GM18909 (cell line): Measurements from ENCODE around the gene GLS.
"Not testable (repeated sequence)": the region's sequence is repeated elsewhere in the genome, so short reads cannot be mapped to it uniquely, and the experiment has no call there.

Source experiments
- ATAC-seq: cut with Tn5 transposase; IDR thresholded peaks from one replicate; pipeline ENCODE4 v1.9.1; 2021; ENCODE audit warnings: mild to moderate bottlenecking; ENCODE audit not compliant: unreplicated experiment, poor library complexity

The GLS gene

DNA sequence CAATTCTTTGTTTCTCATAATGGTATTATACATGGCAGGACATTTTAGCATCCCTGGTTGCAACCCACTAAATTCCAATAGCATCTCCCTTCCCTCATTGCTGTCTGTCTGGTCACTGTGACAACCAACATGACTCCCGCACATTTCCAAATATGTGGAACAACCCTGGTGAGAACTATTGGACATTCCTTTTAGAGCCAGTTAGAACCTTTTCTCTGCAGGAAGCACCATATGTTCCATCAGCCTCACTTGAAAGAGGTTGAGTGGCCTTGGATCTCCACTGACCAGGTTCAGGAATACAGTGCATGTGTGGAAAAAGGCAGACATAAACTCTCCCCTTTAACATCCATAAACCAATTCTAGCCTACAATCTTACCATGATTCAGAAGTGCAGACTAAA is 25.9 kb upstream of the GLS start:
- ATAC-seq, result no peak

DNA sequence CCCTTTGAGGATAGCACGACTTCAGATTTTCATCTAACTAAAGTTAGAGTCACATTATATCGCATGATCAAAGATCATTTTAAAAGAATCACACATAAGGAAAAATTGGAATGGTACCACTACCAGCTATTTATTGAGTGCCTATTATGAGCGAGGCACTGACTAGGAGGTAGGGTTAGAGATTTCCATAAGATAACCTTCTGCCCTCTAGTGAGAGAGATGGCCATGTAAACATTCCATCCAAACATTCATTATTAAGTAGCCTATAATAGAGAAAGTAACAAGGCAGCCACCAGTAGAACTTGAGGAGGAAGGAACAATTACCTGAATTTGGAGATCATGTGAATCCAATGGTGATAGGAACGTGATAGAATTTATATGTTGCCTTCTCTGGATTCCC is 25.4 kb upstream of the GLS start:
- ATAC-seq, result no peak

DNA sequence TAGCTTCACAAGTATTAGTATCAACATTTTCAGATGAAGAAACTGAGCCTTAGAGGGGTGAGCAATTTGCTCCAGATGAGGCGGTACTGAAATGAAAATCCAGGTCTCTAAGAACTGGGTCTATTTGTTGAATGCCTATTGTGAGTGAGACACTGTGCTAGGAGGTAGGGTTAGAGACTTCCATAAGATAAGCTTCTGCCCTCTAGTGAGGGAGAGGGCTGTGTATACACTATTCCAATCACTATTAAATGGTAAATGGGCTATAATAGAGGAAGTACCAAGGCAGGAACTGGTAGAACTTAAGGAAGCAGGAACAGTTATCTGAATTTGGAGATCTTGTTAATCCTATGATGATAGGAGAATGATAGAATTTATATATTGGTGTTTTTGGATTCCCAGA is 23.6 kb upstream of the GLS start:
- no peak for ATAC-seq

DNA sequence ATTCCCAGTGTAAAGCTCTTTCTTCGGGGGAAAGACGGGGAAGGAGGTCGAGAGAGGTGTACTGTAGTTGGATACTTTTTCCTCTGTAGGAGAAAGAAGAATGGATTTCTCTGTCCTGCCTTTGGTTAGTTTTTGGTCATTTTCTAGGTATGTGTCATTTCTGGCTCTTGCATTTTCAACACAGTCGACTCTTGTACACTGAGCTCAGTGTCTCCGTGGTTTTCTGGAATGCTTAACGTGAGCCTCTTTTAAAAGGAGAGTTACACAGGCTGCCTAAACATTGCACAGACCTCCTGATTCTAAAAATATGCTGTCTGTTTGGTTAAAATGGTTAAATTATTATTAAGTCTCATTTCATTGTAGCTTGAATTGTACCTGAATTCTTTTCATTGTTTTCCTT is 21.8 kb upstream of the GLS start:
- no peak for ATAC-seq

DNA sequence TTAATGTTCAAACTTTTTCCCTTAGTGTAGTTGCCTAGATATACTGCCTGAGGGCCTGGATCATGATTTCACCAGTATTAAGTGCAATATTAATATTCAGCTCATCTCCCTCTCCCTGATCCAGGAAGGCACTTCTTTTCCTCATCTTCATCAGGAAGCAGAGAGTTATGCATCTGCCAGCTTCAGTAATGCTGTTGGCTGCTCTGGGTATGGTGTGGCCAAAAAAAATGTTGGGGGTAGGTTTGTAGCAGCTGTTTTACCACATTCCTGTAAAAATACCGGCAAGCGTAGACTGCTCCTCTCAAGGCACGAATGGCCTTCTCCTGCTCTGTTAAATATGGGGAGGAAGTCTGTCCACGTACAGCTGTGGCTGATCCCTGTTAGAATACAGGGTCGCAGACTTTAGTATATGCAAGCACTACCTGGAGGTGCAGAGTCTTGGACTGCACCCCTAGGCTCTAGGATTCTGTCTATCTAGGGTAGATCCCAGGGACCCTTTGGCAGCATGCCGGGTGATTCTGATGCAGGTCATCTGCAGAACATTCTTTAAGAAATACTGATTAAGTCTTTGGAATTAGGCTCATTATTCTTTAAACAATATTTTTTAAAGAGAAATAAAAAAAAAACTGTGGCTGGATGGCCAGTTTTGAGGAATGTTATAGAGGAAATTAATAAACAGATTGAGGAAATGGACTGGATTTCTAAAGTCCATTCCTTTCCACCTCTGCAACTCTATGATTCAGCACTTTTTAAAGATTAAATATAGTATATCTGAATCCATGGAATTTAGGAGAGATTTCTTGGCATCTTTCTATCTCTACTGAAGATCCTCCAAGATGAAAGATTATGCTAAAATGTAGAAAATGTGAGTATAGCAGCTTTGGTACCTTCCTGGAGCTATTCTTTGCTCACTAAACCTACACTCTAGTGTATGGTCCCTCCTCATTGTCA is 21.0 kb upstream of the GLS start:
- no peak for ATAC-seq

DNA sequence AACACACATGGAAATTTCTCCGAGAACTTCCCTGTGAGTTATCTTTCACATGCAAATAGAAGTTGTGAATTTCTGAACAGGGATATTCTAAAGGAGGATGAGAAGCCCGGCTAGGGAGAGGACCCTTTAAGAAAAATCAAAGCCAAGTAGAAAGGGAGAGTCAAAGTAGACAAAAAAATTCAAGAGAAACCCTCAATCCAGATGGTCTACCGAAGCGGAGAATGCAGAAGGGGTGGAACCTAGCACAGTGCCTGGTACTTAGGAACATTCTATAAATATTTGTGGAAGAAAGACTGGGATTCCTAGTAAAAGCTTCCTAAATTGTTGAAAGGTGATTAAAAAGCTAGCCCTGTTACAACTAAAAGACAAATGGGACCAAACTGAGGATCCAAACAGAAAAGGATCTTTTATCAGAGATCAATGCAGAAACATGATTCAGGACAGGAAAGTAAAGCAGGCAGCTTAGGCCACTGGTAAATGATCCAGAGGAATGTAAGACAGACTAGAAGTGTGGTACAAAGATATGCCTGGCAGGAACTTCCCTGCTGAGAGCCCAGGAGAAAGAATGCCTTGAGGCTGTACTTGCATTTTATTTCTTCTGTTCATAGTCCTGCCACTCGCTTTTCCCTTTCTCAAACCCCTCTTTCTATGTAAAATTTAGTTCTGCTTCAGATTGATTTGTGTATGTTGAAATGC is 19.5 kb upstream of the GLS start:
- ATAC-seq, result no peak

DNA sequence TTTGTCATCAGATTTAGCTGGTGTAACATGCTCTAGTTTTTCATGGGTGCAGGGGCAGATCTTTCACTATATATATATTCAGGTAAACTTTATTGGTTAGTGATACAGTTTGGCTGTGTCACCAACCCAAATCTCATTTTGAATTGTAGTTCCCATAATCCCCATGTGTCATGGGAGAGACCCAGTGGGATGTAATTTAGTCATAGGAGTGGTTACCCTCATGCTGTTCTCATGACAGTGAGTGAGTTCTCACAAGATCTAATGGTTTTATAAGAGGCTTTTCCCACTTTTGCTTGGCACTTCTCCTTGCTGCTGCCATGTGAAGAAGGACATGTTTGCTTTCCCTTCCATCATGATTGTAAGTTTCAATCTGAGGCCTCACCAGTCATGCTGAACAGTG is 18.5 kb upstream of the GLS start:
- not testable (repeated sequence) for ATAC-seq

DNA sequence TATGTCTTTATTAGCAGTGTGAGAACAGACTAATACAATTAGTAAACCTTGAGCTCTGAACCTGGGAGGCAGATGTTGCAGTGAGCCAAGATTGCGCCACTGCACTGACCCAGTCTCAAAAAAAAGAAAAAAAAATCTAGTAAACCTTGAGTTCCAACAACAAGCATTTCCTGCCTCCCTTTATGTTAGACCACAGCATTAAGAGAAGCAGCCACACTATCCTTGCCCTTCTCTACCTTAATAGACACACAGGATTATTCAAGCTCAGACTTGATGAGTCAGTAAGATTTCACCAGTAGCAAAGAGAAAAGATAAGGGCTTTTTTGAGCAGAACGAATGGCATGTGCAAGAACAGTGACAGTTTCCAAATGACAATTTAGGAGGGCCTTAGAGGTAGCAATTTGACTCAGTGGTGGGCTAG is 18.0 kb upstream of the GLS start:
- ATAC-seq, result no peak

DNA sequence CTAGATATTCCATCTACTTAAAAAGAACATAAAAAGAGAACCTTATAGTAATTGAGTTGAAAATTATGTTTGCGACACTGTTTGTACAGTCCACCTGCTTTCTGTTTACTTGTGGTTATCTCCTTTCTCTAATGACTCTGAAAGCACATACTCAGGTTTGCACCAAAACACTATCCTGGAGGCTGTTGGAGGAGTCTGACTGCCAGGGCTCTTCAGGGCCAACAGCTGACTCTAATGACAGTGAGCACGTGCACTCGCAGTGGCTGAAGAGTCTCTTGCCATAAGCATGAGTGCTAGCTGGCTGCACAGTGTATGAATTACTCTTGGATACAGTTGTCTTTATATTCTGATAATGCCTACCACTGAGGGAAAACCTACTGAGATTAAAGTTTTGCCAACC is 16.7 kb upstream of the GLS start:
- ATAC-seq, result no peak

DNA sequence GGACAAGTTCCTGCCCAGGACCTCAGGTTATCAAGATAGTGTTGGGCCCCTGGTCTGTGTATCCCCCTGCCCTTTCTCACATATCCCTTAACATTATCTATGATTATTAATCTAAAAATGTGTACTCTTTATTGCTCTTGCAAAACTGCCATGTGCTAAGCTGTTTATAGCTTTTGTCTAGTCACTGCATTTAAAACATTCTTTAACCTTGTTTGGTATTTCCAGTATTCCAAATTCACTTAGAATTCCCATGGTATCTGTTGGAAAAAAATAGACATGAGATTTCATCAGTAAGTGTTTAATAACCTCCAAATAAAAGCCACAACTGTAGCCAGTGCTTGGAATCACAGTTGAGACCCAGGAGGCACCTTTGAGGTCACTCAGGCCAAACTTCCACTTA is 16.2 kb upstream of the GLS start:
- ATAC-seq, result no peak

DNA sequence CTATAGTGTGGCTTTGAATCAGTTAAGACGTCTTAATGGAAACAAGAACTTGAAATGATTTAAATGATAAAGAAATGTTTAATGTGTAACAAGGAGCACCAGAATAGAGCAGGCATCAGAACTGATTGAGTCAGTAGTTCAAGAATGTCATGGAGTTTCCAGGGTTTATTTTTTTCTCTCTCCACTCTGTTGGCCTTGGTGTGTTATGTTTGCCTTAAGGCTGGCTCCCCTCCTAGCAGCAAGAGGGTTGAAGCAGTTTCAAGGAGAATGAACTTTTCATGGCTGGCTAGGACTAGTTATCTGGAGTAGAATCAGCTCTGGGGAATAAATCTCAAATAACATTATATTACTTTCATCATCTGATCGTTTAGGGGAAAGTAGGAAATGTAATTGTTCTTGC is 13.4 kb upstream of the GLS start:
- ATAC-seq, result no peak

DNA sequence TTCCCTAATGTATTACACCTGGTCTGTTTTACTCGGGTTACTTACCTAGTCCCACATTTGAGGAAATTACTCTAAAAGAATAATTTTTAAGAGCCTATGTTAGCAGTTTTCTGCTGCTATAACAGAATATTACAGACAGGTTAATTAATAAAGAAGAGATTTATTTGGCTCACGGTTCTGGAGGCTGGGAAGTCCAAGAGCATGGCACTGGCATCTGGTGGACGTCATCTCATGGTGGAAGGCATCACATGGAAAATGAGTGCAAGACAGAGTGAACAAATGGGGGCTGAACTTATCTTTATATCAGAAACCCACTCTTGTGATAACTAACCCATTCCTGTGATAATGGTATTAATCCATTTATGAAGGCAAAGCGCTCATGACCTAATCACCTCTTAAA is 12.8 kb upstream of the GLS start:
- no peak for ATAC-seq

DNA sequence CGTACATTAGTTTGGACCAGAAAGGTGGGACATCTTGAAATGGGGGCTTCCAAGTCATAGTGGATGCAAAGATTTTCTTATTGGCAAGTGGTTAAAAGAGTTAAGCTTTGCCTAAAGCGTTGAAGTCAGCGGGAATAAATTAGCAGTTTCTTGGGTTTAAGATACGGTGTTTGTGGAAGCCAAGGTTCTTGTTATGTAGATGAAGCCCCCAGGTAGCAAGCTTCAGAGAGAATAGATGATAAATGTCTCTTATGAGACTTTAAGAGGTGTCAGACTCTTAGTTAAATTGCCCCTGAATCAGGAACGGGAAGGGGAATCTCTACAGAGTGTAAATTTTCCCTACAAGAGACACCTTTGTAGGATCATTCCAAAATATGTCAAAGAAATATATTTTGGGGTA is 10.9 kb upstream of the GLS start:
- ATAC-seq, result no peak

DNA sequence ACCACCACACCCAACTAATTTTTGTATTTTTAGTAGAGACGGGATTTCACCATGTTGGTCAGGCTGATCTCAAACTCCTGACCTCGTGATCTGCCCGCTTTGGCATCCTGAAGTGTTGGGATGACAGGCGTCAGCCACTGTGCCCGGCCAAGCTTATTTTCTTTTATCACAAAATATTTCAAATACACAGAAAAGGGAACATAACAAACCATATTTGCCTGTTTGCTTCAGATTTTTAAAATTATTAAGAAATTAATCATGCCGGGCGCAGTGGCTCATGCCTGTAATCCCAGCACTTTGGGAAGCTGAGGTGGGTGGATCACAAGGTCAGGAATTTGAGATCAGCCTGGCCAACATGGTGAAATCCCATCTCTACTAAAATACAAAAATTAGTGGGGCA is 7.2 kb upstream of the GLS start:
- ATAC-seq, result not testable (repeated sequence)

DNA sequence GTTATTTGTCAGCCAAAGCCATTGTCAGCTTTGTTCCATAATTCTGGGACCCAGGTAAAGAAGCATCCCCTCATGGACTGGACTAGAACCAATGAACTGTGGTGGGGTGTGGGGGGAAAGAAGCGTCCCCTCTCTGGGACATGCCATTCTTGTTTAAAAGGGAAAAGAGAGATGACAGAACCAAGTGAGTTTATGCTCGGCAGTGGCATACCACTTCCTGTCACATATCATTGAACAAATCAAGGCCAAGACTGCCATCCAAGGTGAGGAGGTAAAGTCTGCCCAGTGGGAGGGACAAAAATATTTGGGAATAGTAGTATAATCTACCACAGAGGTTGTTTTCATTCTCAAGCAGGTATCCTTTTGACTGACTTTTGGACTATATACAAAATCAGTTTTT is 4.7 kb upstream of the GLS start:
- no peak for ATAC-seq

DNA sequence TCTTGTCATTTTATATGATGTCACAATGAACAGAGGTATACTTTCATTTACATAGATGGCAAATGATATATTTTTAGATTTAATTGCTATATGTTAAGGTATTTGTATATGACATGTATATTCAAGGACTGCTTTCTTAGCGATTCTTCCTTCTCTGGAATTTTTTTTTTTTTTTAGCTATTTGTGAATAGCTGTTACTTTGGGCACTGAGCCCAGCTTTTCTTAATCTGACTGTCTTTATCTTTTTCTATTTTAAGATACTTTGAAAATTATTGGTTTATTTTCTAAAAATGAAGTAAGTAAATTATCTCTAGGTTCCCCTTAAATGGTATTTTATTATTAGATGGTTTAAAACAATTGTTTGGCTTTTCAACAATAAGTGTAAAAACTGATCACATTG is 4.0 kb upstream of the GLS start:
- no peak for ATAC-seq

DNA sequence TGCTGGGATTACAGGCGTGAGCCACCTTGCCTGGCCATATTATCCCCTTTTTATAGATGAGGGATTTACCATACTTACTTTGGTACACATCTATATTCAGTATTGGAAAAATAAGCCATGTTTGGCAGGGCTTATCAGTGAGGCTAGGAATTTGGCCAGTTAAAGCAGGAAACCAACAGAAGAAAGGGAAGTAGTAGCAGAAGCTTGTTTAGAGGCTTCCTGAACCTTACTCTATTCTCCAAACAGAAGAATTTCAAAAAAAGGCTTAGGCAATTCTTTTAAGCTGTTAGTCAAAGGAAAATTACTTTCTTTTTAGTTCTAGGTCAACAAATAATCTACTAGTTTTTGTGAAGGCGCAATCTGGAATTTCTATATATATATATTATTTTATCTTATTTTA is 3.2 kb upstream of the GLS start:
- ATAC-seq, result no peak

DNA sequence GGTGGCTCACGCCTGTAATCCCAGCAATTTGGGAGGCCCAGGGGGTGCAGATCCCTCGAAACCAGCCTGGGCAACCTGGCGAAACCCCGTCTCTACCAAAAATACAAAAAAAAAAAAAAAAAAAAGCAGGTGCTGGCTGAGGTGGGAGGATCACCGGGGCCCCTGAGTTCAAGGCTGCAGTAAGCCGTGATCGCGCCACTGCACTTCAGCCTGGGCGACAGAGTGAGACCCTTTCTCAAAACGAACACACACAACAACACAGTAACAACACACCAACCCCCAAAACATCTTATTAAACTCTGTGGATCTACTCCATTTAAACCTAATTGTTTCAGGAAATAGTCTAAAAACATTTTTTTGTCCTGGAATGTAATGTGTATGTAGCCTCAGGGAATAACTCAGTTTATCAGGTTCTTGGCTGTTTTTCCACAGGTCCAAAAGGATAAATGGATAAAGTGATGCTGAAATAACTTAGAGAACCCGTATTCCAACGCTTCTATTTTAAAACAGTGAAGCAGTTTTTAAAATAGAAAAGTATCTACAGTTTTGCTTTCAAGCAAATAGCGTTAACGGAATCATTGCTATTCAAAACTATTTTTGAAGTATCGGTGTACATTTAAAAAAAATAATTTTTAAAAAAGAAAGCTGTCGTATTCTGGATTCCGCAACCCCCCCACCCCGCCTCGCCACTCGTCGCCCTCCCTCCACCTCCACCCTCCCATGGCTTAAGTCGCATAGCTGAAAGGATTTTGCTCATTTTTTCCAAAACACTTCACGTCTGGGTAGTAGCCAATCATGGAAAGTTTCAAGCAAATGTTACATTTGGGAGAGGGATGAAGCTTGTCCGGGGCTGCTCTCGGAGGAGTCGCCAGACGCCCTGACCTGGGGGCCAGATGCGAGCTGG is 895 bp upstream of the GLS start:
- ATAC-seq, result no peak

DNA sequence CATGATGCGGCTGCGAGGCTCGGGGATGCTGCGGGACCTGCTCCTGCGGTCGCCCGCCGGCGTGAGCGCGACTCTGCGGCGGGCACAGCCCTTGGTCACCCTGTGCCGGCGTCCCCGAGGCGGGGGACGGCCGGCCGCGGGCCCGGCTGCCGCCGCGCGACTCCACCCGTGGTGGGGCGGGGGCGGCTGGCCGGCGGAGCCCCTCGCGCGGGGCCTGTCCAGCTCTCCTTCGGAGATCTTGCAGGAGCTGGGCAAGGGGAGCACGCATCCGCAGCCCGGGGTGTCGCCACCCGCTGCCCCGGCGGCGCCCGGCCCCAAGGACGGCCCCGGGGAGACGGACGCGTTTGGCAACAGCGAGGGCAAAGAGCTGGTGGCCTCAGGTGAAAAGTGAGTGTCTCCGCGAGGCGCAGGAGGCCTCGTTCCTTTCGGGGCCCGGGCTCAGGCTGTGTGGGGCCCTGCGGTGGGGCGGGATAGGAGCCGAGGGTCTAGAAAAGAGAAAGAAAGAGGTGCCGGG is 520 bp downstream of the GLS start:
- peak; percentile 1 for ATAC-seq

DNA sequence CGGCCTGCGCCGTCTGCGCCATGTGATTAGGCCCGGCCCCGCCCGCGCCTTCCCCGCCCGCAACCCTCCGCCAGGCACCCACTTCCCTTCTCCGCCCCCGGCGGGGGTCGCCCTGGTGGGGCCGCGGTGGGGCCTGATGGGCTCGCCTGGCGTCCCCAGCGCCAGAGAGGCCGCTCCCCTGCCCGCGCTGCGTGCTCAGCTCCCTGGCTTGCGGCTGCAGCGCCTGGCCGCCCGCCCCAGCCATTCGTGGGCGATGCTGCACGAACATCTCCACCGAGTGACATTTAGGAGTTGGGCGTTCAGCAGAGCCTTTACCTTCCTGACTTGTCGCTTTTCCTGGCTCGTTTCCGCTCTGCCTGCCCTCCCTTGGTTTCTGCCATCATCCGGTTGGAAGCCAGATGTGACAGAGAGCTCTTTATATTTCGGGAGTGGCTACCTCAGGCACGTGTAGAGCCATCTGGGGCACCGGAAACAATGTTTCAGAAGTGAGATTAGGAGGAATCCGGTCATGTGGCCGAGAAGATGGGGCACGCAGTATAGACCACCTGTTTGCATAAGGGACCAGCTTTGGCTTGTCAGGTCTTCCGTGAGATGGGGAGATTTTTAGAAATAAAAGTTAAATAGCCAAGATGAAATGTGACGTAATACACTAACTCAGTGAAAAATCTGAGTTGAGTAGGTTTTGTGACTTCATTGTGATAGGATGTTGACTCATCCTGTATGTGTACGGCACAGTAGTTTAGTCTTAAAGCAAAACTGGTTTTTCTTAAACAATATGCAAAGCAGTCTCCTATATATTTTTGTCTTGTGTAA is 1.2 kb downstream of the GLS start:
- ATAC-seq, result peak; percentile 62
